Midbrain (tissue), 1 donor: ENCODE results near the gene PDE6D.

Experiments
- DNase-seq: peaks from one replicate; lab custom pipeline; 2025; lab: John Stamatoyannopoulos, UW

PDE6D gene

GRCh38 chr2:231706731-231707624 lies 74.1 kb downstream of the PDE6D start:
- DNase-seq: peak; percentile 99

GRCh38 chr2:231704017-231704416 lies 77.1 kb downstream of the PDE6D start:
- no peak for DNase-seq

- no peak for DNase-seq
Measured at GRCh38 chr2:231701456-231702373, 79.4 kb downstream of the PDE6D start.

GRCh38 chr2:231699006-231699405 lies 82.1 kb downstream of the PDE6D start:
- no peak for DNase-seq

GRCh38 chr2:231696004-231696367 lies 85.1 kb downstream of the PDE6D start:
- no peak for DNase-seq

- no peak for DNase-seq
Measured at GRCh38 chr2:231693956-231694355, 87.1 kb downstream of the PDE6D start.

- no peak for DNase-seq
Measured at GRCh38 chr2:231692847-231693246, 88.2 kb downstream of the PDE6D start.

GRCh38 chr2:231691251-231691772 lies 89.8 kb downstream of the PDE6D start:
- no peak for DNase-seq

GRCh38 chr2:231689124-231689893 lies 91.8 kb downstream of the PDE6D start:
- no peak for DNase-seq

GRCh38 chr2:231688719-231689118 lies 92.4 kb downstream of the PDE6D start:
- no peak for DNase-seq

GRCh38 chr2:231687961-231688360 lies 93.1 kb downstream of the PDE6D start:
- no peak for DNase-seq

GRCh38 chr2:231687133-231687852 lies 93.8 kb downstream of the PDE6D start:
- peak; percentile 84 for DNase-seq

- DNase-seq: no peak
Measured at GRCh38 chr2:231686192-231687100, 94.6 kb downstream of the PDE6D start.

GRCh38 chr2:231685349-231686191 lies 95.5 kb downstream of the PDE6D start:
- DNase-seq: peak; percentile 92

- peak; percentile 83 for DNase-seq
Measured at GRCh38 chr2:231684314-231685223, 96.5 kb downstream of the PDE6D start.

GRCh38 chr2:231683292-231684235 lies 97.5 kb downstream of the PDE6D start:
- peak; percentile 66 for DNase-seq
